NCI-H128 (cell line): ENCODE measurements around the gene TFF1.

Source experiments
- DNase-seq: peaks from one replicate; lab custom pipeline; 2025; ENCODE audit not compliant: unreplicated experiment; lab: John Stamatoyannopoulos, UW

The TFF1 gene

DNA sequence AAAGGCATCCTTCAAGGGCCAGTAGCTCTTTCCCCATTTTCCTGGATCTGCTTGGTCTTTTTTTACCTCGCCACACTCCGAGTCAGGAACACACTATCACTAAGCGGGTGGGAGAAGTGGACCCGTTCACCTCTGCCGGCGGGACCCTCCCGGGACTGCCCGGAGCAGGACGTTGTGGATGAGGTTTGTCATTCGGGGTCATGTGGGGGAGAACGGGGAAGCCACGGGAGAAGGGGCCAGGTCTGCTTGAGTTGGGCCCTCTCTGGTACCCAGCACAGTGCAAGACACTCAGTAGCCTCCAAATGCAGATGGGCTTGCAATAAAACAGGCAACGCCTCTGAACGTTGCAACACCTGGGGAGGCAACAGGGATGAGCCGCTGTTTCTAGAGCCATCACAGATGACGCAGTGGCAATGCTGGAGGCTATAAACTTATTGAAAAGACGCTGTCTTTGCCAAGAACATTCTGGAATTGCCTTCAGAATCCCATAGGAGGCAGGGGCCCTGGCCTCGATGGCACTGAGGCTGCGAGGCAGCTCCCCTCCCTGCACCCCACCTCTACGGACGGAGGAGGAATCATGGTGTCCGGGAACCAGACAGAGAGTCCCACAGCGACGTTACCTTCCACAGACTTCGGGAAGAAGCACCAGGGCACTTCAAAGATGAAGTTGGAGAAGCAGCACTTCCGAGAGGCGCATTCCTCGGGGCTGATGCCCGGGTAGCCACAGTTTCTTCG is 19.3 kb downstream of the TFF1 start:
- no peak for DNase-seq

GRCh38 chr21:42346441-42346840 is 19.9 kb downstream of the TFF1 start:
- no peak for DNase-seq

- no peak for DNase-seq
Observed at GRCh38 chr21:42344631-42345030, 21.7 kb downstream of the TFF1 start.

- DNase-seq: no peak
Observed at GRCh38 chr21:42343963-42344510, 22.3 kb downstream of the TFF1 start.

GRCh38 chr21:42343556-42343955 is 22.8 kb downstream of the TFF1 start:
- DNase-seq: no peak

DNA sequence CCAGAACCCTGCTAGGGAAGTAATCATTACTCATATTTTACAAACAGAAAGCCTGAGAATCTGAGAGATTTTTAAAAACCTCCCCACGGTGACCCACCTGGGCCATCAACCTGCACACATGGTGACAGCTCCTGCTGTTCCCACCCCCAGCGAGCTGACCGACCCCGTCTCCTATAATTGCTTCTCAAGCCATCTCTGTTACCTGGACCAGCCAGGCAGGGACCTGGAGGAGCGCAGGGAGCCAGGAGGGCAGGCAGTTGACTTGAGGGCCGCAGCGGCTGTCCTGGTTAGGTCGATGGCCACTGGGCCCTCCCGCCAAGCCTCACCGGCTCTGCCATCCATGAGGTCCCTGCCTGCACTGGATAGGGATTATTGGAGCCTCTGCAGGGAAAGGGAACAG is 23.2 kb downstream of the TFF1 start:
- no peak for DNase-seq

- no peak for DNase-seq
Observed at GRCh38 chr21:42341776-42342542, 24.4 kb downstream of the TFF1 start.

DNA sequence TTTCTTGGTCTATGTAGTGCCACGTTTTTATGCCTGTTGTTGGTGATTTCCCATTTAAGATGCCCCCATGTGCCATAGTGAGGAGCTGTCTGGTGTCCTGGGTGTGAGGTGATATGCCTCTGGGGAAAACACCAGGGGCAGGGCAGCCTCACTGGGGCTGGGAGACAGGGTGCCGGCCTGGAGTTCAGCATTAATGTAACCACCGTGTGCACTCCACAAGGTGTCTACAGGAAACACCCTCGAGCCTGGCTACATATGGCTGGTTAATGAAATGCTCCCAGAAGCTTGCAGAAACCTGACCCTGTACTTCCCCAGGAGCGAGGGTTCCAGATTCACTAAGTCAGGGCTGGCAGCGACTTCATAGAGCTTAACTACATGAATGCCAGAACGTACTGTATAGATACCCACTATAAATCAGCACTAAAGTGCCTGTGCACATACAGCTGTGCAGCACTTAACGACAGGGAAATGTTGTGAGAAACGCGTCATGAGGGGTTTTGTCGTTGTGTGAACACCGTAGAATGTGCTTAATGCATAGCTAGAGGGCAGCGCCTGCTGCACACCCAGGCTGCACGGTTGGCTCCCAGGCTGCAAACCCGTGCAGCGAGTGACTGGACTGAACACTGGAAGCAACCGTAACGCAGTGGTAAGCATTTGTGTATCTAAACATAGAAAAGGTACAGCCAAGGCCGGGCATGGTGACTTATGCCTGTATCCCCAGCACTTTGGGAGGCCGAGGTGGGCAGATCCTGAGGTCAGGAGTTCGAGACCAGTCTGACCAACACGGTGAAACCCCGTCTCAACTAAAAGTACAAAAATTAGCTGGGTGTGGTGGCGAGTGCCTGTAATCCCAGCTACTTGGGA is 25.9 kb downstream of the TFF1 start:
- DNase-seq: no peak

GRCh38 chr21:42338729-42339715 is 27.3 kb downstream of the TFF1 start:
- DNase-seq: no peak

GRCh38 chr21:42337830-42338728 is 28.3 kb downstream of the TFF1 start:
- DNase-seq: peak; percentile 84

- DNase-seq: no peak
Observed at GRCh38 chr21:42337276-42337675, 29.1 kb downstream of the TFF1 start.

DNA sequence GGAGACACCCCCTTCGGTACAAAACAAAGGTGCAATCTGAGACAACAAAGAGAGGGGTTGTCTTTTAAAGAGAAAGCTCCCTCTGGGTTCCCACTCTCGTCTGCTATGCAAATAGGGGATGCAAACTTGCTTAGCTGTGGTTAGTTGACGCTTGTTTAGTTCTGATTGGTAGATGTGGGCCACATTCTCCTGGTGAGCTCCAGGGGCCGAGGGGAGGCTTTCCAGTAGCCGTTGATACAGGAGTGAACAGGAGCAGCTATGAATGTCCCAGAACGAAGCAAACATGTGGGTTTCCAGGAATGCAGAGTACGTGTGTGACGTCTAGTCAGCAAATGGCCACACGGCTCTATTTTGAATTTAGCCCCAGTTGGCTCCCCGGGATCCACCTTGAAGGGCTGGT is 30.3 kb downstream of the TFF1 start:
- peak; percentile 28 for DNase-seq

GRCh38 chr21:42332557-42333317 is 33.6 kb downstream of the TFF1 start:
- no peak for DNase-seq

DNA sequence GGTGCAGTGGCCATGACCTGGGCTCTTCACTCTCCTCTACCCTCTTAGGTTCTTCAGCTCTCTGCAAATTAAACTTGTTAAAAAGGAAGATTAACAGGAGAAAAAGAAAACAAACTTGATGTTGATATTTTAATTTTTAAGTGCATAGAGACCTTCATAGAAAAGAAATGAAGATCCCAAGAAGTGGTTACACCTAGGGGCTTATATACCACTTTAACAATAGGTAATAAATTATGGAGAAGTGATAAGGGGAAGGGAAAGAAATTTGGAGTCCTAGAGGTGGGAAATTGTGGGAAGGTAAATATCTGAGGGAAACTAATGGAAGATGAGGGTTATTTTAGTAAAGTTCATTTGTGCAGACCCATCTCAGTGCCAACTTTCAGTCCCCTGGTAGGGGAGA is 34.7 kb downstream of the TFF1 start:
- DNase-seq: no peak

DNA sequence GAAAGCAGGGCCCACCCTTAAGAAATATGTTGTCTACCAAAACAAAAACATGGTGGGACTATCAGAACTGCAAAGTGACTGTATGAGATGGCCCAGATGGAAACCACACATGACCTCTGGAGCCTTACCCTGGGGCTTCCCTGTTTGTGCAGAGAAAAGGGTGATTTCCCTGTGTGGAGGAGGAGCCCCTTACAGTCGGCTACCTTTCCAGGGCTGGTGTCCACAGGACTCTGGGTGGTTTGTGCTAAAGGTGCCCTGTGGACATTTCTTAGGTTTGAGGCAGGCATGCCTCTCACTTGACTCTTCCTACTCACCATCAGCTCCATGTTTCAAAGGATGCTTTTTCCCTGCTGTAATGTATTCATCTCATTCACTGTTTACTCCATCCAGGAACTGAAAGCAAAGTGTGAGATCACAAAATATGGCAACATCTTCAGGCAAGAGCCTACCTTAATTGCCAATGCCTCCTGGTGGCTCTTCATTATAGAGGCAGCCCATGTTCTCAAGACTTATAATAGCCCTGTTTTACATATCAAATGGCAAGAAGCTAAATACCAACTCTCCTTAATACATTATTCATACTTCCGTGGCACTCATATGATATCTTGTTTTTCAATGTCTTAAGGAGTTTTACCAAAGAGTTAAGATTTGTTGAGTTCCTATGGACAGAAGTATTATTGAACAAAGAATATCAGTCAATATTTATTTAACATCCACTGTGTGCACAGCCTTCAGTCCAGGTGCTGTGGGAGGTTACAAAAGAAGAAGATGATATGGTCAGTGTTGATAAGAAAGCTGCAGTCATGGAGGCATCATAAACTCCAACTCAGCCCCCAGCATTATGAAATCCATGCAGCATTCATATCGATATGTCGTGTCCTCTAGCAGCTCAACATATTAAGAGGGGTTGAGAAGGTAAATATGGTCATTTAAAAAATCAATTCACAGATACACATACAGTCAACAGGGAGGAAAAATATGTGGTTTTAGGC is 35.7 kb downstream of the TFF1 start:
- DNase-seq: no peak

DNA sequence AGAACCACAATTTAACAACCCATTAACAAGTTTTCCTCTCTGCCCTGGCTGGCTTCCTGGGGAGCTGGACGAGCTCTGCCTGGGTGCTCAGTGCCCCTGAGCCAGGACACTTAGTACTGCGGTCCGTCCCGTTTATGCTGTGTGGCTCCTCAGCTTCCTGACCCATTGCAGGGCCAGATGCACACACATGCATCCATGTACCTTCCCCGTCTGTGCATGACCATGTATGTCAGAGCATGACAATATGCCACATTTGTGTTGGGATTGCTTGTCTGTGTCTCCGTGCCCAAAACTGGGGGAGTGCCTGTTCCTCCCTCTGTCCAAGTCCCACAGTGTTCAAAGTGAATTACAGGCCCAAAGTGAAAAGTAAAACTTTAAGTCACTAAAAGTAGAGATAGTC is 41.4 kb downstream of the TFF1 start:
- DNase-seq: no peak

- DNase-seq: no peak
Observed at GRCh38 chr21:42321845-42322244, 44.5 kb downstream of the TFF1 start.
